Immature natural killer cell (primary cell): ENCODE data around the gene CCDC69. TPM values are rescaled to one million over a fixed set of nuclear protein-coding genes. Genes with fewer than 3 reads are reported as not detected.

Experiments
- polyA plus RNA-seq, 3 donors: library from polyadenylated mRNA; unstranded; fragments of 300-500 nt; fragmentation: Illumina TruSeq; gene quantifications; one replicate each; pipeline ENCODE4 v1.2.3, GENCODE V29; 2021

Gene CCDC69
- polyA plus RNA-seq, 3 donors from 2014 or later, result 88.1 to 256 (median 149) TPM

Other genes with a start within 250 kb of the CCDC69 start
- under 1 TPM in 1 of 3 donors, not detected in 2; 0.96 TPM for gene GPX3, start 203.5 kb downstream of the CCDC69 start, polyA plus RNA-seq
- gene TNIP1, start 143.1 kb downstream of the CCDC69 start, polyA plus RNA-seq, result 10 to 100 TPM; 21.8 to 62.4 (median 40.2) TPM
- gene ANXA6, start 66.3 kb downstream of the CCDC69 start, polyA plus RNA-seq, result 100 to 1,000 TPM; 313 to 679 (median 395) TPM
- 1 to 10 TPM; 4.6 to 8.7 (median 5.2) TPM for gene GM2A, start 29.1 kb upstream of the CCDC69 start, polyA plus RNA-seq
- not detected for gene SLC36A3, start 79.7 kb upstream of the CCDC69 start, polyA plus RNA-seq
- gene SLC36A2, start 123.5 kb upstream of the CCDC69 start, polyA plus RNA-seq, result not detected
- gene SLC36A1, start 223.5 kb upstream of the CCDC69 start, polyA plus RNA-seq, result 1 to 10 TPM in 2 of 3 donors, under 1 TPM in 1; 0.51 to 2.8 (median 1.4) TPM